ENCODE measurements around the gene CCDC120. TPM values are rescaled to one million over a fixed set of nuclear protein-coding genes. Genes with fewer than 3 reads are reported as not detected.

The CCDC120 gene
- total RNA-seq, 2 experiments from 2014 or later: 9.0 to 9.1 TPM

DNA sequence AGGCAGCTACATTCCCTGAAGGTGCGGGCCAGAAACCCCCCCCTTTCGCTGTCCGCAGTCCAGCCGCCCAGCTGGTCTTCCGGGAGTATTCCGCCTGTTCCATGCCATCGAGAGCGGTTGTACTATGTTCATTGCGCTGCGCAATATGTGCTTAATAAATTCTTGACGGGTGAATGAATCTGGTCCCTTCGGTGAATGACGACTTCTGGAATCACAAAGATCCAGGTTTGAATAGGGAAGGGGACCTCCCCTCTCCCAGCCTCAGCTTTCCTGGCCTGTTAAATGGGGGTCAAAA, 14.9 kb upstream of the CCDC120 start:
- H3K36me3 Mint-ChIP-seq: peaks cover 2% of the 10 kb centered on the region

DNA sequence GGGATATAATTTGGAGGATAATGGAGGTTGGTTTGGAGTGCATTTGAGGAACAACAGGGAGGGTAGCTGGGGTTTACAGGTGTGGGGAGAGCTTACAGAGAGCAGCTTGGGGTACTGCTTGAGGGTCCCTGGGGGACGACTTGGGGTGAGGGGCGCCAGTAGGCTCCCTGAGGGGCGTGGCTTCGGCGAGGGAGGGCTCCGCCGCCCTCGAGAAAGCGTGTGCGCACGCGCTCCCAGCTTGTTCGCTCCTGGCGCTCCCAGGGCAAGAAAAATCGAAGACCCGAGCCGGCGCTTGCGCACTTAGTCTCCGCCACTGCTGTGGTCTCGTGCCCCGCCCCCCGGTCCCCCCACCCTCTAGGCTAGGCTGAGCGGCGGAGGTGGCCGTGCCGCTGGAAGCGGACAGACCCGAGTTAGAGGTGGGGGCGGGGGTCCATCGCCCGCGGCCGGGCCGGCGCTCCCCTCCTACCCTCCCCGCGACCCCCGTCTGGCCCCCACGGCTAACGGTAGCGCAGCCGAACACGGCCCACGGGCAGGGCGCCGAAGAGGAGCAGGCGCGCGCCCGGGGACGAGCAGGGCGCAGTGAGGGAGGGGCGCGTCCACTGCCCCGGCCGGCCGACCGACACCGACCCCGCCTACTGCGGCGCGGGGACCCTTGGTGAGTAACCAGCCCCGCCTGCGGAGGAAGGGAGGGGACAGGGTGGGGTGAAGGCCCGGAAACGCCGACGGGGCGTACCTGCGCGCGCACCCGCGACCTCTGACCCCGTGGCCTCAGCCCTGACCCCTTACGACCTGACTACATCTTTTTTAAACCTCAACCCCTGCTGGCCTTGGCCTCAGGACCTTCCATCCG, 5.4 kb upstream of the CCDC120 start:
- peak; percentile 70 for DNase-seq
- Mint-ChIP-seq H3K4me3 (peak overlapping the region; percentile 86), H3K36me3 (peaks cover 5% of the 10 kb centered on the region), H3K4me1 (peaks cover 23% of the 10 kb centered on the region), H3K27ac (peak overlapping the region; percentile 90), H3K9me3 (no peaks in the 10 kb centered on the region), H3K27me3 (no peaks in the 10 kb centered on the region)
- peak; percentile 83 for ATAC-seq (ENCODE audit: low read depth)
- POLR2A ChIA-PET: interaction anchor here (0.8 to 1.1 kb wide), 3 partner anchors 11 to 95 kb away, joined by 3 to 9 read pairs (median 5); partner anchors contain the start of gene GRIPAP1

More for the DNA sequence above, 14.9 kb upstream of the CCDC120 start:
- ATAC-seq (ENCODE audit: low read depth) (no peak), DNase-seq (no peak)
- POLR2A ChIA-PET: interaction anchor here (1.1 to 4.7 kb wide), 4 partner anchors 42 to 112 kb away, joined by 3 to 19 read pairs (median 10); partner anchors contain the start of genes GRIPAP1 and OTUD5
- Mint-ChIP-seq H3K4me3 (peak overlapping the region; percentile 91), H3K4me1 (peaks cover 26% of the 10 kb centered on the region), H3K9me3 (no peaks in the 10 kb centered on the region), H3K27me3 (peaks cover 2% of the 10 kb centered on the region), H3K27ac (peak overlapping the region; percentile 91)

DNA sequence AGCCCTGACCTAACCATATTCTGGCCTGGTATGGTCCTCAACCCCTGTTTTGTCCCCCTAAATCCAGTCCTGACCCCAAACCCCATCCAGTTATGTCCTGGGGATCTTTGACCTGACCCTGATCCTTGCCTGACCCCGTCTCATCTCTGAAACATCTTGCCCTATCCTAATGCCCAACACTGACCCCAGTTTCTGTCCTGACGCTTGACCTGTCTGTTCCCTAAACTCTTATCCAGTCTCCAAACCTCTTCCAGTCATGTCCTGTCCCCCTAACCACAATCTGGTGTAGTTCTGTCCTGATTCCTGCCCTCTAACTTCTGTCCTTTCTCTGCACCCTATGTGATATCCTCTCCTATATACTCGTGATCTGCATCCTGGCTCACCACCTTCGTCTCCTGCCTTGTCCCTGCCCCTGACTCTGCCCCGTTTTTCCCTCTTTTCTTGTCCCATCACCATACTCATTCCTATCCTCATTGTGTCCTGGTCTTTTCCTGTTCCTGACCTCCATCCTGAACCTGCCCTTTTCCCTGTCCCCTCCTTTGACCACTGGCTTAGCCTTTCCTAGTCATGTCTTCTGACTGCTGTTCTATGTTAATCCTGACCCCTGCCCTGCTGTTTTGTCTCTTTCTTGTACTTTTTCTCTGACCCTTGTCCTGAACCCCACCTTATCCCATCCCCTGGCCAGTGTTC, 4.6 kb upstream of the CCDC120 start:
- H3K4me3 Mint-ChIP-seq: peak overlapping the region; percentile 86
- H3K36me3 Mint-ChIP-seq: peaks cover 5% of the 10 kb centered on the region
- ATAC-seq (ENCODE audit: low read depth) (no peak), DNase-seq (no peak)
- H3K27me3 Mint-ChIP-seq: no peaks in the 10 kb centered on the region
- POLR2A ChIA-PET: no interaction called here
- no peaks in the 10 kb centered on the region for H3K9me3 Mint-ChIP-seq
- H3K27ac Mint-ChIP-seq: peak overlapping the region; percentile 90
- peaks cover 23% of the 10 kb centered on the region for H3K4me1 Mint-ChIP-seq

DNA sequence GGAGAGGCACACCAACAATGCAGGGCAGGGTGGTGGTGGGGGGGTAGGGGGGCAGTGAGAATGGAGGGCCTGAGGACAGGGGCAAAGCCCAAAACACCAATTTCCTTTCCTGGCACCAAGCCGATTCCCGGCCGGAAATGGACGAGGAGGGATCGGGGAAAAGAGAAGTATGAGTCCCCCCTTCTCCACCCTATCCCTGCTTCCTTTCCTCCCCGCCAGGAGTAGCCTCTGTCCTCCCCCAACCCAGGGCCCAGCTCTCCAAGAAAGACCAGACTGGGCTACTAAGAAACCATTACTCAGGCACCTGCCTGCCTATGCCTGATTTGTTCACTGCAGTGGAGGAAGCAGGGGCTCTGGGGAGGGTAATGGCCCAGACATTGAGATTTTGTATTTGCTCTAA, 402 bp downstream of the CCDC120 start:
- Mint-ChIP-seq H3K4me3 (no peak overlapping the region), H3K27ac (no peak overlapping the region), H3K27me3 (no peaks in the 10 kb centered on the region), H3K9me3 (no peaks in the 10 kb centered on the region), H3K36me3 (peaks cover 5% of the 10 kb centered on the region), H3K4me1 (peaks cover 12% of the 10 kb centered on the region)
- POLR2A ChIA-PET: no interaction called here
- DNase-seq (no peak), ATAC-seq (ENCODE audit: low read depth) (no peak)

DNA sequence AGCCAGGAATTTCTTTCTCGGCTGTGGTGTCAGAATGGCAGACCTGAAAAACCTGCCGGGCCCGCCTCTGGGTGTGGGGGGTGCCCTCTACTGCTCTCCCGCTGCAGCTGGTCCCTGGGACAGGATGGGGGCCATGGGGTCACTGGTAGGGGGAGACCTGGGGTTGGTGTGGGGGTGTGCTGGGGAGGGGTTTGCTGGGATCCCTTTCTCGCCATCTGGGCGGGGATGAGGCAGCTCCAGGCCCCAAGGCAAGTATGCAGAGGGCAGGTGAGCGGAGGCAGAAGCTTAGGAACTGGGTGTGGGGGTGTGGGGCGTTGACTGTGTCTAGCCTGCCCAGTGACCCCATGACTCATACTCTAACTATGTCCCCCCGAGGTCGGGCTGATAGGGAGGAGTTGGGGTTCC, 884 bp downstream of the CCDC120 start:
- Mint-ChIP-seq H3K4me1 (peaks cover 7% of the 10 kb centered on the region), H3K9me3 (no peaks in the 10 kb centered on the region), H3K4me3 (no peak overlapping the region), H3K36me3 (peaks cover 2% of the 10 kb centered on the region), H3K27ac (no peak overlapping the region), H3K27me3 (no peaks in the 10 kb centered on the region)
- DNase-seq: no peak
- POLR2A ChIA-PET: no interaction called here
- ATAC-seq (ENCODE audit: low read depth): no peak

DNA sequence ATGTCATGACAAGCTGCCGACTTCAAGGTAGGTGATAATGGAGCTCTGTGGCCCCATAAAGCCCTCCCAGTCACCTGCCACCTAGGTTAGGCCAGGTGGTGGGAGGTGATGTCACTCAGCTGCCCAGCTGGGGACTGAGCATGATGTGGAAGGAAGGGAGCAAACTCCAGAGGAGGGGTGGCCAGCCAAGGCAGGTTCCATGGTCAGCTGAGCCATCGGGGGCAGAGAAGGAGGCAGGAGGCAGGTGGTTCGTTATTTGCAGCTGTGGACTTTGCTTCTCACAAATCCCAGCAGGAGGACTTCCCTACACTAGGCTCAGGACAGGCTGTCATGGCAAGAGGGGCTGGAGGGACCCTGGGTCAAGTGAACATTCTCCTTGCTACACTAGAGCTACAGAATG, 2.1 kb downstream of the CCDC120 start:
- H3K4me1 Mint-ChIP-seq: no peaks in the 10 kb centered on the region
- H3K9me3 Mint-ChIP-seq: no peaks in the 10 kb centered on the region
- no peak overlapping the region for H3K27ac Mint-ChIP-seq
- H3K27me3 Mint-ChIP-seq: no peaks in the 10 kb centered on the region
- POLR2A ChIA-PET: interaction anchor here (0.7 kb wide), 1 partner anchor 10 kb away, joined by 3 read pairs; no protein-coding TSS in a partner anchor
- no peak overlapping the region for H3K4me3 Mint-ChIP-seq
- DNase-seq (no peak), ATAC-seq (ENCODE audit: low read depth) (no peak)
- H3K36me3 Mint-ChIP-seq: no peaks in the 10 kb centered on the region

DNA sequence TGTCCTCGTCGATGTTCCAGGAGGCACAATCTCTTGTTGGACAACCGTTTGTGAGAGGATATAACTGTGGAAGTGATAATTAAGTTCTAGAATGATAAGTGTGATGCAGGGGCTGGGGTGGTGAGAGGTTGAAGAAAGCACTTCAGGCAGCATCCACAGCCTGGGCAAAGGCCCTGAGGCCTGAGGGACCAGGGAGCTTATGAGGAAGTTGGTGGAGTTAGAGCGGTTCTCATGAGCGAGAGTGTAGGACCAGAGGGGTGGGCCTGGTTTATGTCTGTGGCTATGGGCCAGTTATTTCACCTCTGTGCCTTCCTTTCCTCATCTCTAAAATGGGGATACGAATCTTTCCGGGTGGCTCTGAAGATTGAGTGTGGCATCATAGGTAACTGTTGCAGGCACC, 2.7 kb downstream of the CCDC120 start:
- Mint-ChIP-seq H3K36me3 (no peaks in the 10 kb centered on the region), H3K4me3 (no peak overlapping the region), H3K4me1 (no peaks in the 10 kb centered on the region), H3K9me3 (no peaks in the 10 kb centered on the region), H3K27ac (no peak overlapping the region), H3K27me3 (no peaks in the 10 kb centered on the region)
- DNase-seq (no peak), ATAC-seq (ENCODE audit: low read depth) (no peak)
- POLR2A ChIA-PET: no interaction called here

DNA sequence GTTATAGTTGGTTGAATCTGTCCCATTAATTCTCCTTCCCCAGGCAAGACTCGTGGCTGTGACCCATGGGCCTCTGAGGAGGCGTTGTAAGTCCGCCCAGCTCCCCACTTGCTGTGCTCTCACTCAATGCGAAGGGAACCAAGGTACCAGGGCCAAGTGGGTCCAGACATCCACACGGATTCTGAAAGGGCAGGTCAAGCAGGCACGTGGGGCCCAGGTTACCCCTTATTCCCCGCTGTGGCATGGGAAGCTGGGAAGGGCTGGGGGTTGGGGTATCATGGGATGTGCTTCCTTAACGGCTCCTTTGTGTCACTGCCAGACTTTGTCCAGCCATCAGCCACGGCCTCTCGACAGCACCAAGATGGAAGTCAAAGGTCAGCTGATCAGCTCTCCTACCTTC, 3.1 kb downstream of the CCDC120 start:
- no peak for DNase-seq
- POLR2A ChIA-PET: no interaction called here
- H3K36me3 Mint-ChIP-seq: no peaks in the 10 kb centered on the region
- no peak for ATAC-seq (ENCODE audit: low read depth)
- H3K27ac Mint-ChIP-seq: no peak overlapping the region
- no peaks in the 10 kb centered on the region for H3K4me1 Mint-ChIP-seq
- H3K27me3 Mint-ChIP-seq: no peaks in the 10 kb centered on the region
- no peak overlapping the region for H3K4me3 Mint-ChIP-seq
- H3K9me3 Mint-ChIP-seq: no peaks in the 10 kb centered on the region

DNA sequence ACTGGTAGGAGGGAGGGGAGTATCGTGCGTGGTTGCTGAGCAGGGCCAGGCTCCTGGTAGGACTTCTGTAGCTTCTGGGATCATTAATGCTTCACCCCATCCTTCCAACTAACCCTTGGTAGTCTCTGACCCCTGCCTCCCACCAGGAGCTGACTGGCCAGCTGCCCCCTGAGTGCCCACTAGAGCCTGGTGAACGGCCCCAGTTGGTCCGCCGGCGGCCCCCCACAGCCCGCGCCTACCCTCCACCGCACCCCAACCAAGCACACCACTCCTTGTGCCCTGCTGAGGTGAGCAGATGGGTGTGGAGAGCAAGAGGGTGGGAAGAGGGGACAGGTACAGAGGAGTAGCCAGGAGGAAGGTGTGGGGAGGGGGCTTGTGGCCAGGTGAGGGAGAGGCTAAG, 4.9 kb downstream of the CCDC120 start:
- Mint-ChIP-seq H3K9me3 (no peaks in the 10 kb centered on the region), H3K4me3 (no peak overlapping the region), H3K4me1 (no peaks in the 10 kb centered on the region), H3K27ac (no peak overlapping the region), H3K27me3 (no peaks in the 10 kb centered on the region), H3K36me3 (no peaks in the 10 kb centered on the region)
- POLR2A ChIA-PET: no interaction called here
- DNase-seq (no peak), ATAC-seq (ENCODE audit: low read depth) (no peak)

DNA sequence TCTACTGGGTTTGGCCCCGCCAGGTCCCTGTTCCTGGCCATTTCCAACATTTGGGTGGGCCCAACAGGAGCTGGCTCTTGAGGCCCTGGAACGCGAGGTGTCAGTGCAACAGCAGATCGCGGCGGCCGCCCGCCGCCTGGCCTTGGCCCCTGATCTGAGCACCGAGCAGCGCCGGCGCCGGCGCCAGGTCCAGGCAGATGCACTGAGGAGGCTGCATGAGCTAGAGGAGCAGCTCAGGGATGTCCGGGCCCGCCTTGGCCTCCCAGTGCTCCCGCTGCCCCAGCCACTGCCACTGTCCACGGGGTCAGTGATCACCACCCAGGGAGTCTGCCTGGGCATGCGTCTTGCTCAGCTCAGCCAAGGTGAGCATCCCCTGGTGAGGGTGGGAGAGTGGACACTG, 5.5 kb downstream of the CCDC120 start:
- H3K4me1 Mint-ChIP-seq: no peaks in the 10 kb centered on the region
- no peak overlapping the region for H3K27ac Mint-ChIP-seq
- POLR2A ChIA-PET: interaction anchor here (0.6 kb wide), 1 partner anchor 65 kb away, joined by 3 read pairs; no protein-coding TSS in a partner anchor
- no peaks in the 10 kb centered on the region for H3K27me3 Mint-ChIP-seq
- DNase-seq (no peak), ATAC-seq (ENCODE audit: low read depth) (no peak)
- H3K36me3 Mint-ChIP-seq: no peaks in the 10 kb centered on the region
- no peaks in the 10 kb centered on the region for H3K9me3 Mint-ChIP-seq
- H3K4me3 Mint-ChIP-seq: no peak overlapping the region

DNA sequence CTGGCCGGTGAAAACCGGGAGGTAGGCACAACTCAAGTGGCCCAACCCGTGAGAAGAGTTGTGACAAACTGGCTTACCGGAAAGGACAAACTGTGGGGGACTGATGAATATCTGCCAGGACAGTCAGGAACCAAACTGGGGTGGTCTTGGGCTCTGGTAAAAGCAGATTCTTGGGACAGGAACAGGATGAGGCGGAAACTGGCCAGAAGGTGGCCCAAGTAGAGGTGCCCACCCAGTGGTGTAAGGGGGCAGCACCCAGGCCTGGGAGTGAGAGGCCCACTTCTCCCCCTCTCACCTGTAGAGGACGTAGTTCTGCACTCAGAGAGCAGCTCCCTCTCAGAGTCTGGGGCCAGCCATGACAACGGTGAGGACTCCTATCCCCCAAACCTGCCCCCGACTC, 5.9 kb downstream of the CCDC120 start:
- no peak overlapping the region for H3K4me3 Mint-ChIP-seq
- ATAC-seq (ENCODE audit: low read depth) (no peak), DNase-seq (no peak)
- no peak overlapping the region for H3K27ac Mint-ChIP-seq
- H3K4me1 Mint-ChIP-seq: no peaks in the 10 kb centered on the region
- no peaks in the 10 kb centered on the region for H3K9me3 Mint-ChIP-seq
- H3K36me3 Mint-ChIP-seq: no peaks in the 10 kb centered on the region
- H3K27me3 Mint-ChIP-seq: no peaks in the 10 kb centered on the region
- POLR2A ChIA-PET: interaction anchor here (0.6 kb wide), 1 partner anchor 65 kb away, joined by 3 read pairs; no protein-coding TSS in a partner anchor

DNA sequence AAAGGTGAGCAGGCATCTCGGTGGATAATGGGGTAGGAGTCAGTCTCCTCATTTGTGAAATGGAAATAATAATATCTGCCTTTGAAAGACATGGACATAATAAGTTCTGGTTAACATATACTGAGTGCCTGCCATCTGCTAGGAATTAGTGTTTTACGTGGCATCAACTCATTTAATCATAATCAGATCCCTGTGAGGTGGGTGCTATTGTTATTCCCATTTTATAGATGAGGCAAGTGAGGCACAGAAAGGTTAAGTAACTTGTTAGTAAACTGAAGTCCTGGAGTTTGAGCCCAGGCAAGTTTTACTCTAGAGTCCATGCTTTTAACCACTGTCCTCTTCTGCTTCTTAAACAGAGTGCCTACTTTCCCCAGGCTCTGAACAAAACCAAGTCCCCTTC, 7.5 kb downstream of the CCDC120 start:
- Mint-ChIP-seq H3K9me3 (no peaks in the 10 kb centered on the region), H3K36me3 (no peaks in the 10 kb centered on the region), H3K27ac (no peak overlapping the region), H3K27me3 (no peaks in the 10 kb centered on the region), H3K4me3 (no peak overlapping the region), H3K4me1 (no peaks in the 10 kb centered on the region)
- DNase-seq: no peak
- no peak for ATAC-seq (ENCODE audit: low read depth)
- POLR2A ChIA-PET: no interaction called here

DNA sequence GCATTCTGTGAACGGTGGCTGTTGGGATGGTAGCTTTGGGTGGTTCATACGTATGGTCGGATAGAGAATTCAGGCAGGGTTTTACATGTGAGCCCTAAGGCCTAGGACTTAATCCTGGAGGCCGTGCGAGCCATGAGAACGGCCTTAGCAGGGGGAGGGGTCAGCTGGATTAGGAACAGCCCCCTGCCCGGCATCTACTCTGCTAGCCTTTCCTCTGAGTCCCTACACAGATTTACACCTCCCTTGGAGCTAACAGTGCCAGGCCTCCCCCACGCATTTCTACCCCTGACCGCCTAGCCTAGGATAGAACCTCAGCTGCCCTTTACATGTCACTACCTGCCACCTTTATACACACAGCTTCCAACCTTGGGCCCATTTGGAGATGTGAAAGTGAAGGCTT, 7.9 kb downstream of the CCDC120 start:
- Mint-ChIP-seq H3K9me3 (no peaks in the 10 kb centered on the region), H3K36me3 (no peaks in the 10 kb centered on the region), H3K4me3 (no peak overlapping the region), H3K4me1 (no peaks in the 10 kb centered on the region), H3K27me3 (no peaks in the 10 kb centered on the region), H3K27ac (no peak overlapping the region)
- POLR2A ChIA-PET: no interaction called here
- DNase-seq (no peak), ATAC-seq (ENCODE audit: low read depth) (no peak)

All from activated naive CD8-positive, alpha-beta T cell treated with anti-CD3 and anti-CD28 coated beads, Interleukin-2, amount 10 ng/mL, durations not matched to agents 7 days and 5 days (primary cell).